CD4-positive, alpha-beta T cell (primary cell): ENCODE measurements around the gene MED25. TPM values are rescaled to one million over a fixed set of nuclear protein-coding genes. Genes with fewer than 3 reads are reported as not detected.

Source experiments
- ATAC-seq: fragments of 200-7000 bp; cut with Tn5 transposase; one replicate; pipeline ENCODE4 v1.10.0; 2022; ENCODE audit warnings: mild to moderate bottlenecking; ENCODE audit not compliant: poor library complexity
- CTCF ChIA-PET: fragments of 350-600 bp; sonication (Branson Sonifier 250); formaldehyde crosslinking; loops from one replicate; lab custom pipeline; 2021; ENCODE audit warnings: antibody characterized with exemption, inconsistent platforms; lab: Charles Lee
- POLR2A ChIA-PET: fragments of 350-600 bp; sonication (Branson Sonifier 250); formaldehyde crosslinking; loops from one replicate; lab custom pipeline; 2021; ENCODE audit warnings: antibody characterized with exemption, inconsistent platforms; lab: Charles Lee
- DNase-seq, 14 experiments: peaks; one replicate each; pipeline ENCODE4 v3.0.0-alpha.2; 2013 to 2020; ENCODE audit warnings: mixed read lengths in 2 of 14
- H3K27ac ChIP-seq, 2 donors: one replicate each; pipeline versions ENCODE4 v1.5.1 to v1.7.0; 2013; ENCODE audit warnings: low read length in 2 of 2, low read depth in 1 of 2, mild to moderate bottlenecking in 1 of 2
- H3K27me3 ChIP-seq, 2 experiments: 1 replicate in 1 of 2; 2 replicates in 1 of 2; pipeline versions ENCODE4 v1.6.1 to v1.7.0; 2013; ENCODE audit warnings: low read length in 2 of 2, control low read depth in 1 of 2, mild to moderate bottlenecking in 1 of 2, moderate library complexity in 1 of 2; ENCODE audit not compliant: insufficient read depth in 2 of 2, control insufficient read depth in 1 of 2
- H3K36me3 ChIP-seq: one replicate; pipeline ENCODE4 v1.6.1; 2013; ENCODE audit warnings: low read length, control low read depth; ENCODE audit not compliant: insufficient read depth
- H3K4me1 ChIP-seq: one replicate; pipeline ENCODE4 v1.6.1; 2013; ENCODE audit warnings: low read length, control low read depth; ENCODE audit not compliant: insufficient read depth
- H3K4me3 ChIP-seq: one replicate; pipeline ENCODE4 v1.5.1; 2013; ENCODE audit warnings: mild to moderate bottlenecking, low read length, moderate library complexity
- H3K9me3 ChIP-seq, 2 experiments: 1 replicate in 1 of 2; 2 replicates in 1 of 2; pipeline versions ENCODE4 v1.6.1 to v1.7.0; 2013; ENCODE audit warnings: low read length in 2 of 2, mild to moderate bottlenecking in 2 of 2, control low read depth in 1 of 2, moderate library complexity in 1 of 2; ENCODE audit not compliant: control insufficient read depth in 1 of 2, insufficient read depth in 1 of 2
- H3K27ac Mint-ChIP-seq: one replicate; pipeline ENCODE4 v1.8.0; 2020; ENCODE audit warnings: mixed read lengths
- H3K27me3 Mint-ChIP-seq: one replicate; pipeline ENCODE4 v1.8.0; 2021; ENCODE audit warnings: mixed read lengths
- H3K36me3 Mint-ChIP-seq: one replicate; pipeline ENCODE4 v1.8.0; 2021; ENCODE audit warnings: low read depth, mixed read lengths
- H3K4me1 Mint-ChIP-seq: one replicate; pipeline ENCODE4 v1.8.0; 2021; ENCODE audit warnings: low read depth, mixed read lengths
- H3K4me3 Mint-ChIP-seq: one replicate; pipeline ENCODE4 v1.8.0; 2020; ENCODE audit warnings: mild to moderate bottlenecking, mixed read lengths
- H3K9me3 Mint-ChIP-seq: one replicate; pipeline ENCODE4 v1.8.0; 2020; ENCODE audit warnings: mixed read lengths
- CTCF ChIP-seq: fragments of 200-600 bp; IDR thresholded peaks from one replicate; pipeline ENCODE4 v1.8.0; 2022; ENCODE audit warnings: antibody characterized with exemption, mild to moderate bottlenecking
- intact Hi-C, 2 experiments: fragments of 100-400 bp; cut with DNase I in 1 of 2; cut with micrococcal nuclease in 1 of 2; formaldehyde crosslinking; loops; one replicate each; pipeline versions ENCODE4 v1.15.1 to v1.9.0; 2023 to 2025; cut with DNase I, micrococcal nuclease
- total RNA-seq, 174 experiments: library from RNA in 2 of 174; stranded (reverse) in 2 of 174; gene quantifications; one replicate each; pipeline ENCODE4 v1.2.3 and lab custom pipeline; 2021 to 2026

The MED25 gene
- total RNA-seq, 2 experiments from 2014 or later = 67.2 to 67.8 TPM

GRCh38 chr19:49837009-49837310, 18.9 kb downstream of the MED25 start:
- CTCF ChIA-PET = no interaction called here
- Histone ChIP-seq H3K9me3 (no peaks in the 10 kb centered on the region), H3K4me1 (no peaks in the 10 kb centered on the region), H3K27me3 (no peaks in the 10 kb centered on the region), H3K27ac (no peak overlapping the region), H3K36me3 (peaks cover 52% of the 10 kb centered on the region), H3K4me3 (no peak overlapping the region)
- Mint-ChIP-seq H3K27me3 (no peaks in the 10 kb centered on the region), H3K27ac (no peak overlapping the region), H3K36me3 (peaks cover 46% of the 10 kb centered on the region), H3K4me1 (no peaks in the 10 kb centered on the region), H3K9me3 (no peaks in the 10 kb centered on the region), H3K4me3 (no peak overlapping the region)
- no peak for ATAC-seq
- no peak for DNase-seq
- no peak for TF ChIP-seq CTCF
- POLR2A ChIA-PET = no interaction called here
- intact Hi-C loops = no loop called here

GRCh38 chr19:49837425-49837824, 19.3 kb downstream of the MED25 start:
- DNase-seq (no peak), ATAC-seq (no peak)
- no peaks in the 10 kb centered on the region for H3K9me3 ChIP-seq
- H3K27me3 ChIP-seq = no peaks in the 10 kb centered on the region
- no peak overlapping the region for H3K4me3 ChIP-seq
- no peaks in the 10 kb centered on the region for H3K4me1 ChIP-seq
- H3K27ac ChIP-seq = no peak overlapping the region
- no peaks in the 10 kb centered on the region for H3K4me1 Mint-ChIP-seq
- H3K27ac Mint-ChIP-seq = no peak overlapping the region
- POLR2A ChIA-PET = no interaction called here
- H3K36me3 Mint-ChIP-seq = peaks cover 41% of the 10 kb centered on the region
- H3K9me3 Mint-ChIP-seq = no peaks in the 10 kb centered on the region
- H3K27me3 Mint-ChIP-seq = no peaks in the 10 kb centered on the region
- intact Hi-C loops = no loop called here
- no peak for TF ChIP-seq CTCF
- peaks cover 47% of the 10 kb centered on the region for H3K36me3 ChIP-seq
- CTCF ChIA-PET = no interaction called here
- H3K4me3 Mint-ChIP-seq = no peak overlapping the region

- Mint-ChIP-seq H3K4me3 (no peak overlapping the region), H3K36me3 (peaks cover 25% of the 10 kb centered on the region), H3K27me3 (no peaks in the 10 kb centered on the region), H3K27ac (no peak overlapping the region), H3K9me3 (no peaks in the 10 kb centered on the region), H3K4me1 (no peaks in the 10 kb centered on the region)
- Histone ChIP-seq H3K9me3 (no peaks in the 10 kb centered on the region), H3K27ac (no peak overlapping the region), H3K36me3 (peaks cover 31% of the 10 kb centered on the region), H3K4me3 (no peak overlapping the region), H3K27me3 (no peaks in the 10 kb centered on the region), H3K4me1 (no peaks in the 10 kb centered on the region)
- TF ChIP-seq CTCF = no peak
- POLR2A ChIA-PET = no interaction called here
- ATAC-seq (no peak), DNase-seq (no peak)
- intact Hi-C loops = no loop called here
- CTCF ChIA-PET = interaction anchor here (1.2 kb wide), 1 partner anchor 599 kb away, joined by 3 read pairs; no protein-coding TSS in a partner anchor
Observed at GRCh38 chr19:49838885-49839588, 20.9 kb downstream of the MED25 start.
